OCI-LY3 (cell line): ENCODE measurements around the gene SMAD4.
"Not testable (repeated sequence)": the region's sequence is repeated elsewhere in the genome, so short reads cannot be mapped to it uniquely, and the experiment has no call there.

Source experiments
- H2AFZ ChIP-seq: fragments of 200-600, 300-600 bp; shearing (Covaris generic); 2 replicates; pipeline ENCODE4 v1.6.0; 2014; ENCODE audit warnings: antibody characterized with exemption, low read depth, low read length
- H3K27ac ChIP-seq: fragments of 200-600, 300-600 bp; sonication (generic); 2 replicates; pipeline ENCODE4 v1.5.1; 2014; ENCODE audit warnings: mild to moderate bottlenecking, low read length, moderate library complexity, mixed read lengths
- H3K27me3 ChIP-seq: fragments of 200-600, 300-600 bp; sonication (generic); 2 replicates; pipeline ENCODE4 v1.6.1; 2014; ENCODE audit warnings: low read depth, low read length, mixed read lengths
- H3K36me3 ChIP-seq: fragments of 200-600, 300-600 bp; sonication (generic); replicated peaks from 2 replicates; pipeline ENCODE3; 2014; ENCODE audit warnings: low read depth, low read length, mixed read lengths
- H3K4me1 ChIP-seq: fragments of 300-600, 200-600 bp; sonication (generic); 2 replicates; pipeline ENCODE4 v1.6.1; 2014; ENCODE audit warnings: low read length, mixed read lengths
- H3K4me2 ChIP-seq: fragments of 200-600, 300-600 bp; sonication (generic); 2 replicates; pipeline ENCODE4 v1.6.1; 2014; ENCODE audit warnings: low read length, mixed read lengths
- H3K4me3 ChIP-seq: fragments of 300-600, 200-600 bp; sonication (generic); 2 replicates; pipeline ENCODE4 v1.5.1; 2014; ENCODE audit warnings: antibody characterized with exemption, mild to moderate bottlenecking, low read length, moderate library complexity
- H3K79me2 ChIP-seq: fragments of 300-600, 200-600 bp; shearing (Covaris generic); 2 replicates; pipeline ENCODE4 v1.6.1; 2014; ENCODE audit warnings: mild to moderate bottlenecking, low read length, mixed read lengths
- H3K9ac ChIP-seq: fragments of 300-600, 200-600 bp; shearing (Covaris generic); 2 replicates; pipeline ENCODE4 v1.6.0; 2014; ENCODE audit warnings: mild to moderate bottlenecking, low read length, moderate library complexity
- H3K9me3 ChIP-seq: fragments of 200-600, 300-600 bp; shearing (Covaris generic); 2 replicates; pipeline ENCODE4 v1.6.1; 2014; ENCODE audit warnings: low read length, mixed read lengths; ENCODE audit not compliant: insufficient read depth
- H4K20me1 ChIP-seq: fragments of 200-600, 300-600 bp; sonication (generic); 2 replicates; pipeline ENCODE4 v1.6.1; 2016; ENCODE audit warnings: low read length, mixed read lengths; ENCODE audit not compliant: insufficient read depth
- CTCF ChIP-seq: fragments of 200-600, 300-600 bp; sonication (generic); IDR thresholded peaks from 2 replicates; pipeline ENCODE4 v1.5.1; 2014; ENCODE audit warnings: antibody characterized with exemption, low read length, low read depth
- EZH2phosphoT487 ChIP-seq: fragments of 200-600 bp; shearing (Covaris generic); IDR thresholded peaks from 2 replicates; pipeline ENCODE4 v1.6.1; 2018; ENCODE audit warnings: antibody characterized with exemption, mixed run types, low read depth

The SMAD4 gene

GRCh38 chr18:51088410-51088809, 58.4 kb downstream of the SMAD4 start:
- peaks cover 66% of the 10 kb centered on the region for H3K36me3 ChIP-seq
- H3K4me1 ChIP-seq, result peaks cover 14% of the 10 kb centered on the region
- H4K20me1 ChIP-seq, result no peaks in the 10 kb centered on the region
- H3K4me2 ChIP-seq, result no peak overlapping the region
- TF ChIP-seq CTCF (no peak), EZH2phosphoT487 (no peak)
- no peaks in the 10 kb centered on the region for H3K27me3 ChIP-seq
- H3K27ac ChIP-seq, result no peak overlapping the region
- H3K79me2 ChIP-seq, result peaks cover 13% of the 10 kb centered on the region
- H3K4me3 ChIP-seq, result no peak overlapping the region
- no peak overlapping the region for H3K9ac ChIP-seq
- H2AFZ ChIP-seq, result no peak overlapping the region
- peaks cover 28% of the 10 kb centered on the region; the same call in 1 of the 2 replicates for H3K9me3 ChIP-seq

GRCh38 chr18:51089691-51090090, 59.7 kb downstream of the SMAD4 start:
- H3K79me2 ChIP-seq, result peaks cover under 1% of the 10 kb centered on the region
- peaks cover 1% of the 10 kb centered on the region for H3K4me1 ChIP-seq
- H3K27ac ChIP-seq, result no peak overlapping the region
- H3K9ac ChIP-seq, result no peak overlapping the region
- H4K20me1 ChIP-seq, result no peaks in the 10 kb centered on the region
- H3K4me3 ChIP-seq, result no peak overlapping the region
- H3K27me3 ChIP-seq, result no peaks in the 10 kb centered on the region
- H2AFZ ChIP-seq, result no peak overlapping the region
- H3K9me3 ChIP-seq, result peaks cover 28% of the 10 kb centered on the region; the same call in 1 of the 2 replicates
- H3K4me2 ChIP-seq, result no peak overlapping the region
- H3K36me3 ChIP-seq, result peaks cover 53% of the 10 kb centered on the region
- TF ChIP-seq EZH2phosphoT487, result no peak
- TF ChIP-seq CTCF, result no peak

- TF ChIP-seq CTCF (no peak), EZH2phosphoT487 (no peak)
Observed at GRCh38 chr18:51091270-51091669, 61.3 kb downstream of the SMAD4 start.

GRCh38 chr18:51092117-51092516, 62.1 kb downstream of the SMAD4 start:
- H3K4me2 ChIP-seq, result no peak overlapping the region

More at GRCh38 chr18:51091270-51091669, 61.3 kb downstream of the SMAD4 start:
- H3K9ac ChIP-seq, result no peak overlapping the region
- H3K27ac ChIP-seq, result no peak overlapping the region
- H3K4me2 ChIP-seq, result no peak overlapping the region
- H3K36me3 ChIP-seq, result peaks cover 37% of the 10 kb centered on the region
- H3K79me2 ChIP-seq, result no peaks in the 10 kb centered on the region
- no peak overlapping the region for H3K4me3 ChIP-seq
- no peaks in the 10 kb centered on the region; the same call in 1 of the 2 replicates for H3K4me1 ChIP-seq
- no peaks in the 10 kb centered on the region for H4K20me1 ChIP-seq
- no peak overlapping the region for H2AFZ ChIP-seq
- H3K9me3 ChIP-seq, result peaks cover 28% of the 10 kb centered on the region; the same call in 1 of the 2 replicates
- H3K27me3 ChIP-seq, result no peaks in the 10 kb centered on the region

GRCh38 chr18:51092967-51093366, 63.0 kb downstream of the SMAD4 start:
- not testable (repeated sequence) for H3K4me3 ChIP-seq, H3K4me2 ChIP-seq, H3K27me3 ChIP-seq, H3K9ac ChIP-seq, H3K79me2 ChIP-seq, H2AFZ ChIP-seq, H4K20me1 ChIP-seq, H3K27ac ChIP-seq
- Histone ChIP-seq H3K9me3 (peaks cover 15% of the 10 kb centered on the region; the same call in 1 of the 2 replicates), H3K4me1 (peaks cover 17% of the 10 kb centered on the region), H3K36me3 (peaks cover 21% of the 10 kb centered on the region)

More at GRCh38 chr18:51092117-51092516, 62.1 kb downstream of the SMAD4 start:
- no peaks in the 10 kb centered on the region for H3K79me2 ChIP-seq
- H3K4me1 ChIP-seq, result peaks cover 8% of the 10 kb centered on the region
- H3K9ac ChIP-seq, result no peak overlapping the region
- no peaks in the 10 kb centered on the region for H4K20me1 ChIP-seq
- no peak overlapping the region for H3K4me3 ChIP-seq
- H3K27me3 ChIP-seq, result no peaks in the 10 kb centered on the region
- TF ChIP-seq CTCF (no peak), EZH2phosphoT487 (no peak)
- peaks cover 21% of the 10 kb centered on the region; the same call in 1 of the 2 replicates for H3K9me3 ChIP-seq
- H3K36me3 ChIP-seq, result peaks cover 29% of the 10 kb centered on the region
- no peak overlapping the region for H2AFZ ChIP-seq
- no peak overlapping the region for H3K27ac ChIP-seq
